ENCODE data around the gene PROP1.

GRCh38 chr5:177992466-177992865, 3.6 kb downstream of the PROP1 start:
- TF ChIP-seq USF2 (IDR thresholded peaks at IDR 0.05; ENCODE audit: low read depth, low read length) (no peak), MXI1 (IDR thresholded peaks at IDR 0.05; ENCODE audit: borderline replicate concordance, low read depth, low read length) (no peak)
